ENCODE data around the gene NAA38.

- TF ChIP-seq CTCF (IDR thresholded peaks at IDR 0.05; ENCODE audit: borderline replicate concordance, extremely low read depth, low read length, poor library complexity, severe bottlenecking) (no peak), EZH2 (IDR thresholded peaks at IDR 0.05; ENCODE audit: borderline replicate concordance, low read depth, low read length, severe bottlenecking) (no peak)
These were observed 33.1 kb downstream of the NAA38 start for GRCh38 chr17:7824021-7824924.
